ENCODE measurements around the gene SH3BGRL2. TPM values are rescaled to one million over a fixed set of nuclear protein-coding genes. Genes with fewer than 3 reads are reported as not detected.

SH3BGRL2 gene
- total RNA-seq, 1 experiment from 2014 or later = 5.2 TPM

DNA sequence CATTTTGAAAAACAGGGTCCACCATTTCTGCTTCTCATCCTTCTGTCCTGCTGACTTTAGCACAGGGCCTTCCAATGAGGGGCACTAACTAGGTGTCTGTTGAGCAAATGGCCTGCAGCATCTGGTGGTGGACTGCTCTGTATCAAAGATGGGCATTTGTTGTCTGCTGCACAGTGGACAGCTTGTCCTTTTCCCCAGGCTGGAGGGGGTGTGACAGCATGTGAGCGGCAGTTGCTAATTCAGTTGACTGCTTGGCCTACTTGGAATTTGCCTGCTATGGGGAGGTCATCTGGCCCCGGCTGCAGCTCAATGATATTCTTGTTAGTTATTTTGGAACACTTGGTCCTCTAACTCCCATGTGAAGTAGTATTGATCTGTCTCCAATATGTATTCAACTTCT is 93.7 kb downstream of the SH3BGRL2 start:
- no peak for TF ChIP-seq SIN3A (IDR thresholded peaks at IDR 0.05; ENCODE audit: low read depth)
- TF ChIP-seq SRF (IDR thresholded peaks at IDR 0.05; ENCODE audit: low read depth) = no peak
- no peak for TF ChIP-seq EGR1 (IDR thresholded peaks at IDR 0.05; ENCODE audit: low read depth)
- TF ChIP-seq EZH2phosphoT487 (IDR thresholded peaks at IDR 0.05; ENCODE audit: borderline replicate concordance) = no peak
- TF ChIP-seq ELF1 (IDR thresholded peaks at IDR 0.05; ENCODE audit: borderline replicate concordance, low read depth) = no peak
- no peak for TF ChIP-seq FOSL1 (IDR thresholded peaks at IDR 0.05; ENCODE audit: low read depth)
- no peak for TF ChIP-seq EZH2 (IDR thresholded peaks at IDR 0.05)
- TF ChIP-seq, protein P1, sequence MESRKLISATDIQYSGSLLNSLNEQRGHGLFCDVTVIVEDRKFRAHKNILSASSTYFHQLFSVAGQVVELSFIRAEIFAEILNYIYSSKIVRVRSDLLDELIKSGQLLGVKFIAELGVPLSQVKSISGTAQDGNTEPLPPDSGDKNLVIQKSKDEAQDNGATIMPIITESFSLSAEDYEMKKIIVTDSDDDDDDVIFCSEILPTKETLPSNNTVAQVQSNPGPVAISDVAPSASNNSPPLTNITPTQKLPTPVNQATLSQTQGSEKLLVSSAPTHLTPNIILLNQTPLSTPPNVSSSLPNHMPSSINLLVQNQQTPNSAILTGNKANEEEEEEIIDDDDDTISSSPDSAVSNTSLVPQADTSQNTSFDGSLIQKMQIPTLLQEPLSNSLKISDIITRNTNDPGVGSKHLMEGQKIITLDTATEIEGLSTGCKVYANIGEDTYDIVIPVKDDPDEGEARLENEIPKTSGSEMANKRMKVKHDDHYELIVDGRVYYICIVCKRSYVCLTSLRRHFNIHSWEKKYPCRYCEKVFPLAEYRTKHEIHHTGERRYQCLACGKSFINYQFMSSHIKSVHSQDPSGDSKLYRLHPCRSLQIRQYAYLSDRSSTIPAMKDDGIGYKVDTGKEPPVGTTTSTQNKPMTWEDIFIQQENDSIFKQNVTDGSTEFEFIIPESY (IDR thresholded peaks at IDR 0.05; ENCODE audit: extremely low read depth, insufficient replicate concordance, low read length) = no peak
- TF ChIP-seq, protein P2, sequence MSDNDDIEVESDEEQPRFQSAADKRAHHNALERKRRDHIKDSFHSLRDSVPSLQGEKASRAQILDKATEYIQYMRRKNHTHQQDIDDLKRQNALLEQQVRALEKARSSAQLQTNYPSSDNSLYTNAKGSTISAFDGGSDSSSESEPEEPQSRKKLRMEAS (IDR thresholded peaks at IDR 0.05) = no peak
- TF ChIP-seq YY1 (IDR thresholded peaks at IDR 0.05; ENCODE audit: extremely low read depth, insufficient replicate concordance, low read depth, low read length) = no peak
- TF ChIP-seq JUND (IDR thresholded peaks at IDR 0.05) = no peak
- no peak for TF ChIP-seq CEBPB (IDR thresholded peaks at IDR 0.05; ENCODE audit: low read depth)
- TF ChIP-seq POLR2AphosphoS5 (IDR thresholded peaks at IDR 0.05; ENCODE audit: low read depth, low read length) = no peak
- TF ChIP-seq TCF7L2 (IDR thresholded peaks at IDR 0.05; ENCODE audit: borderline replicate concordance, extremely low read depth, insufficient read depth, insufficient read length) = no peak
- no peak for TF ChIP-seq POLR2A (IDR thresholded peaks at IDR 0.05; ENCODE audit: borderline replicate concordance, extremely low read depth, insufficient read depth, insufficient read length)
- DNase-seq (ENCODE audit: low read depth, low spot score) (no peak), ATAC-seq (no peak)
- ChIA-PET RAD21 (ENCODE audit: low non-redundant PET in 1 of 2, low total read pairs in 2 of 2, uncharacterized antibody in 2 of 2, unreplicated experiment in 2 of 2) (no interaction called here), POLR2A (no interaction called here), CTCF (no interaction called here)
- H3K9me3 ChIP-seq (ENCODE audit: control insufficient read depth in 1 of 2, insufficient read depth in 1 of 2, low read depth in 1 of 2, low read length in 2 of 2) = no peaks in the 10 kb centered on the region
- no peak overlapping the region for H3K9ac ChIP-seq (ENCODE audit: low read length)
- BruUV-seq (replicated peaks) = no TSS peak
- H3K79me2 ChIP-seq (ENCODE audit: insufficient read depth, low read length) = no peaks in the 10 kb centered on the region
- no peaks in the 10 kb centered on the region for H3K36me3 ChIP-seq (ENCODE audit: control insufficient read depth in 1 of 2, insufficient read depth in 2 of 2, low read length in 2 of 2)
- no peaks in the 10 kb centered on the region for H3K4me1 ChIP-seq (ENCODE audit: control insufficient read depth in 1 of 2, insufficient read depth in 2 of 2, low read length in 2 of 2)
- H2AFZ ChIP-seq (ENCODE audit: low read depth, low read length, poor library complexity, severe bottlenecking) = no peak overlapping the region
- H3K4me3 ChIP-seq (replicated peaks in 1 of 2; ENCODE audit: low read depth in 1 of 2, low read length in 2 of 2) = no peak overlapping the region
- H3K27me3 ChIP-seq (ENCODE audit: insufficient read depth, low read length) = no peaks in the 10 kb centered on the region
- no peak overlapping the region for H3K4me2 ChIP-seq (ENCODE audit: low read length)
- intact Hi-C loops (cut with micrococcal nuclease) = no loop called here
- no peak overlapping the region for H3K27ac ChIP-seq (ENCODE audit: low read depth, low read length)
- no peaks in the 10 kb centered on the region for H3K9me2 ChIP-seq (ENCODE audit: insufficient read depth)
- H4K20me1 ChIP-seq (ENCODE audit: insufficient read depth) = no peaks in the 10 kb centered on the region

Data from HCT116 (cell line).